Subcutaneous abdominal adipose tissue (tissue), 5 donors: ENCODE measurements around the gene TMPRSS2.

Experiments used
- H3K27ac ChIP-seq: one replicate; pipeline ENCODE4 v1.7.0; 2013; ENCODE audit warnings: low read depth, mild to moderate bottlenecking, inconsistent platforms, low read length, moderate library complexity
- H3K27me3 ChIP-seq, 5 donors: one replicate each; pipeline ENCODE4 v1.7.0; 2013; ENCODE audit warnings: low read length in 5 of 5, inconsistent platforms in 1 of 5; ENCODE audit not compliant: control insufficient read depth in 5 of 5, insufficient read depth in 4 of 5
- H3K36me3 ChIP-seq, 5 donors: one replicate each; pipeline ENCODE4 v1.7.0; 2013; ENCODE audit warnings: low read length in 5 of 5; ENCODE audit not compliant: control insufficient read depth in 5 of 5, insufficient read depth in 5 of 5
- H3K4me1 ChIP-seq, 5 donors: one replicate each; pipeline ENCODE4 v1.7.0; 2013; ENCODE audit warnings: low read length in 5 of 5, mild to moderate bottlenecking in 3 of 5, moderate library complexity in 1 of 5; ENCODE audit not compliant: control insufficient read depth in 5 of 5, insufficient read depth in 5 of 5
- H3K4me3 ChIP-seq, 5 donors: one replicate each; pipeline ENCODE4 v1.7.0; 2013; ENCODE audit warnings: low read length in 5 of 5, low read depth in 1 of 5
- H3K9ac ChIP-seq, 5 donors: one replicate each; pipeline ENCODE4 v1.7.0; 2013; ENCODE audit warnings: low read length in 5 of 5, mild to moderate bottlenecking in 4 of 5, moderate library complexity in 3 of 5
- H3K9me3 ChIP-seq, 5 donors: one replicate each; pipeline ENCODE4 v1.7.0; 2013; ENCODE audit warnings: low read length in 5 of 5; ENCODE audit not compliant: control insufficient read depth in 5 of 5
- donor health status: healthy.
- donor health status: healthy.
- donor health status: healthy.
- donor health status: healthy.
- donor health status: healthy.

The TMPRSS2 gene

DNA sequence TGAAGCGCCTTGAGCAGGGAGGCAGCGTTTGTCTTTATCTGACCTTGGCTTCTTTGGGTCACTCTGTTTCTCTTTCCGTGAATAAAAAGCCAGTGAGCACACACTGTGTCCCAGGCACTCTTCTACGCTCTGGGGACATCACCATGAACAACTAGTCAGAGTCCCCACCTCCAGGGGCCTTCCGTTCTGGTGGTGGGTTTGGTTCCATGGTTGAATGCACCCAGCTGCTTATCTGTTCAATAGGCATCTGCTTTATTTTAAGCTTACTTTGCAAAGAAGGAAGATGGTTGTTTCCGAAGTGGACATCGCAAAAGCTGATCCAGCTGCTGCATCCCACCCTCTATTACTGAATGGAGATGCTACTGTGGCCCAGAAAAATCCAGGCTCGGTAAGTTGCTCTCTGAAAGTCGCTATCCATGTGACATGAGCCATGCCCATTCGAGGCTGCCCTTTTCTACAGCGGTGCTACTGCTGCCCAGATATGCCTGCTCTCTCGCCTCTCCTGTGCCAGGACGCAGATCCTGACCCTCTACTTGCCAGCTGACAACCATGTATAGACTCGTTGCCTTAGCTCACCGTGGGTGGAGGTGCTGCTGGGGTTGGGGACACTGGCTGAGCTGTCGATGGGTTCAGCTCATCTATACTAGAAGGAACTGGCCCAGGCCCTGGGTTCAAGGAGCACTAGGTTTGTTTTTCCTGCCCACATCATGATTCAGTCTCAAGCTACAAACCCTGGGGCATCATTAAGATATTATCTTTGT is 76.0 kb downstream of the TMPRSS2 start:
- Histone ChIP-seq H3K9me3 (no peaks in the 10 kb centered on the region), H3K36me3 (peaks cover 9 to 78% (median 43%) of the 10 kb centered on the region in 5 donors), H3K4me3 (no peak overlapping the region), H3K27ac (no peak overlapping the region), H3K4me1 (peaks cover 0 to 8% (median 2%) of the 10 kb centered on the region in 5 donors), H3K27me3 (peaks cover 0 to 2% (median 0%) of the 10 kb centered on the region in 5 donors), H3K9ac (no peak overlapping the region)

DNA sequence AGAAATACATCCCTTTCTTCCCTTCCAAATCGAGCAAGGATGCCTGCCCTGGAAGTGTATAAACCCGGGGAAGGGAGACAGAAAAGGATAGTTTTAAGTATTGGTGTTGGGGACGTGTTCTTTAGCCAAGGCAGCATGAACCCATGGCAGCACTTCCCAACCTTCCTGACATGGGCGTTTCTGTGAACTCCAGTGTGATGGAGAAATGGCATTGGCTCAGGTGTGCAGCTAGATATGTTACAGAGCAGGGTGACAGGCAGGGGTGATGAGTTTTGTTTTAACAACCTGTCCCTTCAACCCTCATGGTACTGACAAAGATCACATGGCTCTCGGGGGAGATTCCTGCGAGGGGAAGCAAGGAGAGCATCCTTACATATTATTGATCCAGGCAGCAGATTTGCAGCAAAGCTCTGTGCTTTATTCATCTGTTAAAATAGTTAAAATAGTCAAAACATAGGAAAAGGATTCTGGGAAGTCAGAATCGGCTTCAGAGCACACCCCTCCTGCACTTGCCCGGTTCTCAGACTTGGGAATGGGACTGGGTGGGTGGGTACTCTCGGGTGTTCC is 78.0 kb downstream of the TMPRSS2 start:
- no peaks in the 10 kb centered on the region for H3K9me3 ChIP-seq
- no peak overlapping the region for H3K4me3 ChIP-seq
- peaks cover 0 to 2% (median 0%) of the 10 kb centered on the region in 5 donors for H3K27me3 ChIP-seq
- peaks cover 0 to 18% (median 16%) of the 10 kb centered on the region in 5 donors for H3K4me1 ChIP-seq
- H3K27ac ChIP-seq: no peak overlapping the region
- peaks cover 7 to 60% (median 29%) of the 10 kb centered on the region in 5 donors for H3K36me3 ChIP-seq
- no peak overlapping the region for H3K9ac ChIP-seq

DNA sequence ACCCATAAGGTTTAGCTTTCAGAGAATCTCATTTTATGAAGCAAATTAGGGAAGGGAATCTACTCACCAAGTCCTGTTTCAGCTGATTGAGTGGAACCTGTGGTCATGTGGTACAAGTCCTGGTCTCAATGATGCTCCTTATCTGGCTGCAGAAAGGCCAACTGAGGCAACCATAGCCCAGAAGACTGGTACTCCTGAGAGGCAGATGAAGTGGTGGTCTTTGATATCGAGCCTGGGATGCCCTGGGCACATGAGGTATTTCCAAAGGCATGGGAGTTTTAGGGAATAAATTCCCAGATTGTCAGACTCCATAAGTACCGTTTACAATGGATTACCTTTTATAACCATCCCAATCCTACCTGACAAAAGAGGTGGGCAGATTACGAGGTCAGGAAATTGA is 78.7 kb downstream of the TMPRSS2 start:
- Histone ChIP-seq H3K9ac (no peak overlapping the region), H3K27me3 (peaks cover 0 to 2% (median 0%) of the 10 kb centered on the region in 5 donors), H3K36me3 (peaks cover under 1 to 54% (median 29%) of the 10 kb centered on the region in 5 donors), H3K4me3 (no peak overlapping the region), H3K27ac (no peak overlapping the region), H3K9me3 (no peaks in the 10 kb centered on the region), H3K4me1 (peaks cover 0 to 18% (median 16%) of the 10 kb centered on the region in 5 donors)

DNA sequence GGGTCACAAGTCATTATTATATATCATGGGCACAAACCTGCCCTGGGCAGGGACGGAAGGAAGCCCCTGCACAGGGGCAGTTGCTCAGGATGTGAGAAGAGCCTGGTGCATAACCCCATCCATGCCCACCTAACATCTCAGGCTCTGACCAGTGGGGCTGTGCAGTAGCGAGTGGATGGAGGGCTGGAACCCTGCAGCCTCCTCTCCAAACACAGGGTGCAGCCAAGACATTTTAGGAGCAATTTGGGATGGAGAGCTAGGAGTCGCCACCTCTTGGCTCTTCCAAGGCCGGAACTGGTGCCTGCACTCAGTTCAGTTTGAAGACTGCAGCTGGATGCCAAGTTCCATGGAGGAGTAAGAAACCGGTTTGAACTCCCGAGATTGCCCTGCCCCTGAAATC is 79.1 kb downstream of the TMPRSS2 start:
- H3K36me3 ChIP-seq: peaks cover 0 to 50% (median 29%) of the 10 kb centered on the region in 5 donors
- H3K4me1 ChIP-seq: peaks cover 0 to 18% (median 16%) of the 10 kb centered on the region in 5 donors
- H3K9ac ChIP-seq: no peak overlapping the region
- no peak overlapping the region for H3K4me3 ChIP-seq
- peaks cover 0 to 2% (median 0%) of the 10 kb centered on the region in 5 donors for H3K27me3 ChIP-seq
- no peaks in the 10 kb centered on the region for H3K9me3 ChIP-seq
- H3K27ac ChIP-seq: no peak overlapping the region

DNA sequence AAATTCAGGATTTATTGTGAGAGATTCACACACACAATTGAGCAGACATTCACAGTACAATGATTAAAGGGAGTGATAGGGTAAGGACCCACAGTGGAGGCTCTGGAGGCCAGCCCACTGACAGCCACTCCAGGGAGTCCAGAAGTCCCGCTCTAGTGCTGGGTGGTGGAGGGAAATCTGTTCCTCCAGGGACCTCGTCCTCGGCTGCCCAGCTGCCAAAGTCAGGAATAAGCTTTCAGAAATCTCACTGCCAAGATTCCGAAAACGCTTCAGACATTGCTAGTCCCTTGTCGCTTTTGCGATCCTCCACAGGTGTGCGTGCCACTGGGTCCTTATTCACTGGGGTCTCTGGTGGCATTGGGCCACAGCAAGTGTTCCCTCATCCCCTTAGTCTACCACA is 79.6 kb downstream of the TMPRSS2 start:
- H3K4me3 ChIP-seq: no peak overlapping the region
- H3K36me3 ChIP-seq: peaks cover 0 to 44% (median 25%) of the 10 kb centered on the region in 5 donors
- H3K9ac ChIP-seq: no peak overlapping the region
- peaks cover 0 to 2% (median 0%) of the 10 kb centered on the region in 5 donors for H3K27me3 ChIP-seq
- no peaks in the 10 kb centered on the region for H3K9me3 ChIP-seq
- H3K4me1 ChIP-seq: peaks cover 0 to 18% (median 16%) of the 10 kb centered on the region in 5 donors
- H3K27ac ChIP-seq: no peak overlapping the region

DNA sequence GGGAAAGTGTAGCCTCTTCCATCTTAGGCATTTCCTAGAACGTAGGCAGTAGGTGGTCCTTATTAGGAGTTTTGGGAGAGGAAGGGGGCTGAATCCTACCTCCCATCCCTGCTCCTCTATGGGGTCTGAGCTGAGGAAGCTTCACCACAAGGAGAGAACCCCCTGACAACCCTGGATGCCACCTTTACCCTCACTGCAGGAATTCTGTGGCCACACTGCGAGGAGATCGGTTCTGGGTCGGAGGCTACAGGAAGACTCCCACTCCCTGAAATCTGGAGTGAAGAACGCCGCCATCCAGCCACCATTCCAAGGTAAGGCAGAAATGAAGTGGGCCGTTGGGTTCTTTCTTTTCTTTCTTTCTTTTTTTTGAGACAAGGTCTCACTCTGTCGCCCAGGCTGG is 80.4 kb downstream of the TMPRSS2 start:
- Histone ChIP-seq H3K4me3 (peak overlapping the region in 3 of 5 donors; percentile 8 to 87 (median 74)), H3K36me3 (peaks cover 0 to 37% (median 19%) of the 10 kb centered on the region in 5 donors), H3K9ac (peak overlapping the region in 1 of 5 donors; percentile 25), H3K27me3 (peaks cover 0 to 2% (median 0%) of the 10 kb centered on the region in 5 donors), H3K9me3 (no peaks in the 10 kb centered on the region), H3K27ac (no peak overlapping the region), H3K4me1 (peaks cover 0 to 18% (median 16%) of the 10 kb centered on the region in 5 donors)

DNA sequence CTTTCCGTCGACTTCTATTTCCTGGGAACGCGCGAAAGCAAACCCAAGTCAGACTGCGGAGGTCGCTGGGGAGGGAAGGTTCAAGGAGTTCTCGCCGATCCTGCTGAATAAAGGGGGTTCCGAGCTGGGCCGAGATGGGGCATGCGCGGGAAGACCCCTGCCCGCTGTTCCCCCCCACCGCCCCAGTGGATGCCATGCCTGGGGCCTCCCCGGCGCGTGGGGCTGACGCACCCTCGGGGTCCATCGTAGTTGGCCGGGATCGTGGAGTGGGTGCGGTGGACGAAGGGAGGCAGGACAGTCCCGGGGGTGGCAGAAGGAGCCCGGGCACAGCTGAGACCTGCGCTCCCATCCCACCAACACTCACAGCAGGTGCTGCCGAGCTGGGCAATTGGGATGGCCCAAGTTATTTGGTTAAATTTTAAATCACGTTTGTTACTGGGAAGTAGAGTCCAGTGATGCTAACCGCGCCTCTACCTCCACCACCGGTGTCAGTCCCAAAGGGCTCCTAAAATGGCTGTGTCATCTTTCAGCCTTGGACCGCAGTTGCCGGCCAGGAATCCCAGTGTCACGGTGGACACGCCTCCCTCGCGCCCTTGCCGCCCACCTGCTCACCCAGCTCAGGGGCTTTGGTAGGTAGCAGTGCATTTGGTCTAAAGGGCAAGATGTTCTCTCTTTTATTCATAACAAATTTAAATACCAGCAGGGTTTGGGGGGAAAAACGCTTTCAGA is 81.1 kb downstream of the TMPRSS2 start:
- peaks cover 0 to 30% (median 13%) of the 10 kb centered on the region in 5 donors for H3K36me3 ChIP-seq
- no peaks in the 10 kb centered on the region for H3K9me3 ChIP-seq
- H3K9ac ChIP-seq: peak overlapping the region in 3 of 5 donors; percentile 75 to 81 (median 79)
- H3K27me3 ChIP-seq: peaks cover 0 to 2% (median 0%) of the 10 kb centered on the region in 5 donors
- peaks cover under 1 to 18% (median 16%) of the 10 kb centered on the region in 5 donors for H3K4me1 ChIP-seq
- peak overlapping the region; percentile 40 to 87 (median 77) for H3K4me3 ChIP-seq
- no peak overlapping the region for H3K27ac ChIP-seq

DNA sequence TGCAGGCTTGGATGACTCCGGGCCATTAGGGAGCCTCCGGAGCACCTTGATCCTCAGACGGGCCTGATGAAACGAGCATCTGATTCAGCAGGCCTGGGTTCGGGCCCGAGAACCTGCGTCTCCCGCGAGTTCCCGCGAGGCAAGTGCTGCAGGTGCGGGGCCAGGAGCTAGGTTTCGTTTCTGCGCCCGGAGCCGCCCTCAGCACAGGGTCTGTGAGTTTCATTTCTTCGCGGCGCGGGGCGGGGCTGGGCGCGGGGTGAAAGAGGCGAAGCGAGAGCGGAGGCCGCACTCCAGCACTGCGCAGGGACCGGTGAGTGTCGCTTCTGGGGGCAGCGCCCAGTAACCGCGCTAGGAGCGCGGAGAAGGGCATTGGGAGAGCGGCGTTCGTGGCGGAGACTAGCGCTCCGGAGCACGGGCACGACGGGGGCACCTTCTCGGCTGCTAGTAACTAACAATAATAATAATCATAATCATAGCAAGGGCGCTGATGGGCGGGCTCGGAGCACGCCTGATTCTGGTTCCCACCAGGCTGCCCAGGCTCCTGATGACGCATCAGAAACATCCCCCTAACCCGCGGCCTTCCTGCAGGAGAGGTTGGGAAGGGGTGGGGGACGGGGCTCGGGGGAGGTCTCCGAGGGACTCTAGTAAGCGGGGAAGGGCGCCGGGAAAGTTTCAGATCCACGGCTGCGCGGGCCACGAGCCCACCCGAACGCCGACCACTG is 81.8 kb downstream of the TMPRSS2 start, which contains the start of gene MX1:
TSS of gene MX1 (plus strand) at position 286 of the 722 bp plus-strand sequence. CDS start 5,832 bp downstream, outside the sequence.
- Histone ChIP-seq H3K27ac (peak within 1 kb of the TSS; percentile 1), H3K9ac (peak within 1 kb of the TSS; percentile 21 to 81 (median 79))

DNA sequence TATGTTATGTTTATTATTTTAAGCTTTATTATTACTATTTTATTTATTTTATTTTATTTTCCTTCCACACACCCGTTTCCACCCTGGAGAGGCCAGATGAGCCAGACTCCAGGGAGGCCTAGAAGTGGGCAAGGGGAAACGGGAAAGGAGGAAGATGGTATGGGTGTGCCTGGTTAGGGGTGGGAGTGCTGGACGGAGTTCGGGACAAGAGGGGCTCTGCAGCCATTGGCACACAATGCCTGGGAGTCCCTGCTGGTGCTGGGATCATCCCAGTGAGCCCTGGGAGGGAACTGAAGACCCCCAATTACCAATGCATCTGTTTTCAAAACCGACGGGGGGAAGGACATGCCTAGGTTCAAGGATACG is 82.4 kb downstream of the TMPRSS2 start:
- Histone ChIP-seq H3K36me3 (peaks cover 0 to 20% (median 10%) of the 10 kb centered on the region in 5 donors), H3K9me3 (no peaks in the 10 kb centered on the region), H3K4me3 (peak overlapping the region; percentile 74 to 87 (median 81)), H3K4me1 (peaks cover 3 to 21% (median 20%) of the 10 kb centered on the region in 5 donors), H3K9ac (peak overlapping the region; percentile 21 to 81 (median 79)), H3K27ac (peak overlapping the region; percentile 1), H3K27me3 (peaks cover 0 to 2% (median 0%) of the 10 kb centered on the region in 5 donors)

More for the DNA sequence above, 81.8 kb downstream of the TMPRSS2 start, which contains the start of gene MX1:
- H3K9me3 ChIP-seq: no peaks in the 10 kb centered on the region
- peaks cover 0 to 2% (median 0%) of the 10 kb centered on the region in 5 donors for H3K27me3 ChIP-seq
- peaks cover 3 to 18% (median 17%) of the 10 kb centered on the region in 5 donors for H3K4me1 ChIP-seq
- H3K4me3 ChIP-seq: peak within 1 kb of the TSS; percentile 74 to 87 (median 81)
- peaks cover 0 to 23% (median 10%) of the 10 kb centered on the region in 5 donors for H3K36me3 ChIP-seq
